GM12891 (cell line): ENCODE results near the gene PSTPIP2.

ENCODE experiments used
- POLR2A ChIP-seq: IDR thresholded peaks from 2 replicates; pipeline ENCODE4 v1.6.1; 2011; ENCODE audit warnings: low read depth, low read length, control low read depth
- POLR2AphosphoS5 ChIP-seq: IDR thresholded peaks from 2 replicates; pipeline ENCODE4 v1.6.1; 2011; ENCODE audit warnings: low read depth, low read length, control low read depth
- SPI1 ChIP-seq: IDR thresholded peaks from 2 replicates; pipeline ENCODE4 v1.6.1; 2011; ENCODE audit warnings: low read depth, low read length, control low read depth
- TAF1 ChIP-seq: IDR thresholded peaks from 2 replicates; pipeline ENCODE4 v1.6.1; 2011; ENCODE audit warnings: low read depth, low read length, control low read depth

- TF ChIP-seq POLR2A (no peak), TAF1 (no peak), SPI1 (no peak), POLR2AphosphoS5 (no peak)
Measured at GRCh38 chr18:45976974-45977373, 95.1 kb downstream of the PSTPIP2 start.
